Measurements from ENCODE around the gene SLX4. TPM values are rescaled to one million over a fixed set of nuclear protein-coding genes. Genes with fewer than 3 reads are reported as not detected.
A peak's percentile ranks its signal among the peaks of the same experiment; 100 is the strongest.

SLX4 gene
- total and polyA plus RNA-seq, 8 donors = 0.95 to 3.4 (median 1.8) TPM

- ATAC-seq = no peak
- TF ChIP-seq, protein P1, sequence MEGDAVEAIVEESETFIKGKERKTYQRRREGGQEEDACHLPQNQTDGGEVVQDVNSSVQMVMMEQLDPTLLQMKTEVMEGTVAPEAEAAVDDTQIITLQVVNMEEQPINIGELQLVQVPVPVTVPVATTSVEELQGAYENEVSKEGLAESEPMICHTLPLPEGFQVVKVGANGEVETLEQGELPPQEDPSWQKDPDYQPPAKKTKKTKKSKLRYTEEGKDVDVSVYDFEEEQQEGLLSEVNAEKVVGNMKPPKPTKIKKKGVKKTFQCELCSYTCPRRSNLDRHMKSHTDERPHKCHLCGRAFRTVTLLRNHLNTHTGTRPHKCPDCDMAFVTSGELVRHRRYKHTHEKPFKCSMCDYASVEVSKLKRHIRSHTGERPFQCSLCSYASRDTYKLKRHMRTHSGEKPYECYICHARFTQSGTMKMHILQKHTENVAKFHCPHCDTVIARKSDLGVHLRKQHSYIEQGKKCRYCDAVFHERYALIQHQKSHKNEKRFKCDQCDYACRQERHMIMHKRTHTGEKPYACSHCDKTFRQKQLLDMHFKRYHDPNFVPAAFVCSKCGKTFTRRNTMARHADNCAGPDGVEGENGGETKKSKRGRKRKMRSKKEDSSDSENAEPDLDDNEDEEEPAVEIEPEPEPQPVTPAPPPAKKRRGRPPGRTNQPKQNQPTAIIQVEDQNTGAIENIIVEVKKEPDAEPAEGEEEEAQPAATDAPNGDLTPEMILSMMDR (IDR thresholded peaks at IDR 0.05) = no peak
- H3K9me3 ChIP-seq = no peaks in the 10 kb centered on the region
- intact Hi-C loops (cut with DNase I) = no loop called here
- DNase-seq = no peak
- H3K4me3 ChIP-seq = no peak overlapping the region
- no peak for FAIRE-seq
- H3K27me3 ChIP-seq = no peaks in the 10 kb centered on the region
- WGBS, 2 donors = 50 to 55% methylated on average over 11 to 20 of the region's 20 CpGs
- no peaks in the 10 kb centered on the region for H3K36me3 ChIP-seq
- no peak overlapping the region for H3K27ac ChIP-seq
- H3K4me1 ChIP-seq = no peaks in the 10 kb centered on the region
These were observed 32.5 kb downstream of the SLX4 start for GRCh38 chr16:3578610-3579551.

DNA sequence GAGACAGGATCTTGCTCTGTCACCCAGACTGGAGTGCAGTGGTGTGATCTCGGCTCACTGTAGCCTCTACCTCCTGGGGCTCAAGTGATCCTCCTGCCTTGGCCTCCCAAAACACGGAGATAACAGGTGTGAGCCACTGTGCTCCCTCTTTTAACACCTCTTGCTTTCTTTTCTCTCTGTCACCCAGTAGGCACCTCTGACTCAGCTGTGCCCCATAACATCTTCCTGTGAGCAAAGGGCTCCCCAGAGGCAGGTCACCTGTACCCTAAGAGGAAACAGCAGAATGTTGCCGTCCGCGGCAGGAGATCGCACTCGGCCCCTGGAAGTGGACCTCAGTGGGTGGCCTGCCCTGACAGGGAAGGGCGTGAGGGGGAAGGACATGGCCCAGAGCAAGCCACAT is 33.3 kb downstream of the SLX4 start:
- H3K4me3 ChIP-seq = no peak overlapping the region
- no peaks in the 10 kb centered on the region for H3K36me3 ChIP-seq
- WGBS, 2 donors = 70 to 75% methylated on average over 8 of the region's 8 CpGs
- no peaks in the 10 kb centered on the region for H3K9me3 ChIP-seq
- H3K4me1 ChIP-seq = no peaks in the 10 kb centered on the region
- no peak overlapping the region for H3K27ac ChIP-seq
- ATAC-seq = no peak
- intact Hi-C loops (cut with DNase I) = no loop called here
- H3K27me3 ChIP-seq = no peaks in the 10 kb centered on the region
- DNase-seq = no peak
- FAIRE-seq = no peak
- TF ChIP-seq, protein P1 (IDR thresholded peaks at IDR 0.05) = no peak

DNA sequence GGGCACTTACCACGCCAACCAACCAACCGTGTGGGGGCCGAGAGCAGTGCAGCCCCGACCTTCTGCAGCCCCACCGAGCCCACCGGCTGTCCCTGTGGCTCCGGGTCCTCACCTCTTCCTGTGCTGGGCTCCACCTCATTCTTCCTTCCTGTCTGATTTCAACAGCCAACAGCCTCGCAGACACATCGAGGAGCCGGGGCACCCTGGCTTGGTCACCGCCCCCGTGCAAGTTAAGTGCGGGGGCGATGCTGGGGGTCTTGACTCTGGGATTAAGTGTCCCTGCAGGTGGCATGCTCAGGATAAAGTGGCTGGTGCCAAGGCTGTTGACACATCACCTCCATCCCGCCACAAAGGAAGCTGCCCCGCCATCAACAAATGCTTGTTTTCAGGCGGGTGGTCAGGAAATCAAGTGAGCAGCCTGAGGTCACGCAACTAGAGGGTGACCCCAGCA is 34.1 kb downstream of the SLX4 start, which contains the start of gene NLRC3:
Gene NLRC3 (minus strand): TSS at position 102 of the 451 bp plus-strand sequence. CDS start 12,367 bp downstream, outside the sequence.
- DNase-seq = no peak
- H3K36me3 ChIP-seq = no peaks in the 10 kb centered on the region
- no peak within 1 kb of the TSS for H3K27ac ChIP-seq
- 50 to 55% methylated on average over 18 of the region's 18 CpGs for WGBS, 2 donors
- no peaks in the 10 kb centered on the region for H3K9me3 ChIP-seq
- intact Hi-C loops (cut with DNase I) = no loop called here
- H3K4me1 ChIP-seq = no peaks in the 10 kb centered on the region
- H3K27me3 ChIP-seq = no peaks in the 10 kb centered on the region
- peak within 1 kb of the TSS in 1 of 4 donors; percentile 14 for H3K4me3 ChIP-seq
- TF ChIP-seq, protein P1 (IDR thresholded peaks at IDR 0.05) = no peak
- no peak for FAIRE-seq
- peak in 1 of 4 donors; percentile 16 for ATAC-seq

DNA sequence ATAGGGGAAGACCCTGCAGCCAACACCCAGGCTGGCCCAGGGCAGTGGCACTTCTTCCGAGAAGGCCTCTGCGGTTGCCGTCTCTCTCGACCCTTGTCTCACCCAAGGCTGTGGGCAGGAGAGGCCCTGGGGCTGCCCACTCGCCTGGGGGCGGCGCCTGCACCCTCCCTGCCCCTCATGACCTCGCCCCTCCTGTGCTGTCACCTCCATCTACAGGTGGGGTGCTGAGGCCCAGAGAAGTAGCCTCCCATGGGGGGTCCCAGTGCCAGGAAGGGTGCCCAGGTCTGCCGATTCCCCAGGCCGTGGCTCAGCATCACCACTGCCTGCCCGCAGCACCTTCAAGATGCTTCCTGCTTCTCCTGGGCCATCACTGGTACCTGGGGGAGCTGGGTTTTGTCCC is 35.2 kb downstream of the SLX4 start:
- Histone ChIP-seq H3K4me3 (no peak overlapping the region), H3K36me3 (no peaks in the 10 kb centered on the region), H3K27ac (no peak overlapping the region), H3K9me3 (no peaks in the 10 kb centered on the region), H3K4me1 (no peaks in the 10 kb centered on the region), H3K27me3 (no peaks in the 10 kb centered on the region)
- DNase-seq (peak in 1 of 6 donors; percentile 53), ATAC-seq (no peak), FAIRE-seq (no peak)
- TF ChIP-seq, protein P1 (IDR thresholded peaks at IDR 0.05) = no peak
- intact Hi-C loops (cut with DNase I) = no loop called here
- WGBS, 2 donors = 77 to 82% methylated on average over 11 of the region's 11 CpGs

DNA sequence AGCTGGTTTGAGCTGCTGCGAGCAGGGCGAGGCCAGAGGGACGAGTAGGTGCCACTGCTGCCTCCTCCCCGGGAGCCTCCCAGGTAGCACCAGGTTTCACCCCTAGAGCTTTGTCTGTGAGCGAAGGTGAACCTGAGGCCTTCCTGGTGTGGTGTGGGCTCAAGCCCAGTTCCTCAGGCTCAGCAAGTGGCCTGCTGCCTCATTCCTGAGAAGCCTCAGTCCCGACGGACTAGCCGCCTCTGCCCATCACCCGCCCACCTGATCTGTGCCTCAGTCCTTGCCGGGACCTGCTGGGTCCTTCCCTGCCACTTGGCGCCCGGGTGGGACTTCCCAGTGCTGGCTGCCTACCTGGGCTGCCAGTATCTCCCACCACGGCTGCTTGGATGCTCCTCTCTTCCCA is 35.9 kb downstream of the SLX4 start:
- WGBS, 2 donors = 72% methylated on average over 13 of the region's 13 CpGs
- no peak for FAIRE-seq
- H3K27ac ChIP-seq = no peak overlapping the region

More for the DNA sequence above, 35.9 kb downstream of the SLX4 start:
- H3K4me3 ChIP-seq = no peak overlapping the region
- no peaks in the 10 kb centered on the region for H3K36me3 ChIP-seq
- H3K9me3 ChIP-seq = no peaks in the 10 kb centered on the region
- intact Hi-C loops (cut with DNase I) = no loop called here
- ATAC-seq (no peak), DNase-seq (peak in 1 of 6 donors; percentile 42)
- H3K27me3 ChIP-seq = no peaks in the 10 kb centered on the region
- TF ChIP-seq, protein P1 (IDR thresholded peaks at IDR 0.05) = no peak
- H3K4me1 ChIP-seq = no peaks in the 10 kb centered on the region
